Measurements from ENCODE around the gene ARHGAP28.
A peak's percentile ranks its signal among the peaks of the same experiment; 100 is the strongest.

ARHGAP28 gene

DNA sequence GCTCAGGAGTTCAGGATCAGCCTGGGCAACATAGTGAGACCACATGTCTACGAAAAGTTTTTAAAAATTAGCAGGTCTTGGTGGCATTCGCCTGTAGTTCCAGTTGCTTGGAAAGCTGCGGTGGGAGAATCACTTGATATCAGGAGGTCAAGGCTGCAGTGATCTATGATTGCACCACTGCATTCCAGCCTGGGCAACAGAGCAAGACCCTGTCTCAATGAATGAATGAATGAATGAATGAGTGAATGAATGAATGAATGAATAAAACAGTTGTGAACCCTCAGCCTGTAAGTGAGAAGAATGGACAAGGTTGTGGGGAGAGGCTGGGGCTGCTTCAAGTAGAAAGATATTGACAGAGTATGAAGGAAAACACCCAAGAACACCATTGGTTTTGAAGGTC lies 48.0 kb downstream of the ARHGAP28 start:
- H3K36me3 ChIP-seq (ENCODE audit: control insufficient read depth, low read depth, low read length): no peaks in the 10 kb centered on the region
- peaks cover 29% of the 10 kb centered on the region for H3K4me1 ChIP-seq (ENCODE audit: control insufficient read depth, low read depth, low read length)
- H3K27me3 ChIP-seq (ENCODE audit: control insufficient read depth, insufficient read depth, low read length): no peaks in the 10 kb centered on the region
- H3K9ac ChIP-seq (ENCODE audit: low read length): no peak overlapping the region
- no peak overlapping the region for H3K27ac ChIP-seq (ENCODE audit: low read length)
- no peaks in the 10 kb centered on the region for H3K9me3 ChIP-seq (ENCODE audit: control insufficient read depth, low read depth, low read length)
- no peak overlapping the region for H3K4me3 ChIP-seq (ENCODE audit: low read length)

DNA sequence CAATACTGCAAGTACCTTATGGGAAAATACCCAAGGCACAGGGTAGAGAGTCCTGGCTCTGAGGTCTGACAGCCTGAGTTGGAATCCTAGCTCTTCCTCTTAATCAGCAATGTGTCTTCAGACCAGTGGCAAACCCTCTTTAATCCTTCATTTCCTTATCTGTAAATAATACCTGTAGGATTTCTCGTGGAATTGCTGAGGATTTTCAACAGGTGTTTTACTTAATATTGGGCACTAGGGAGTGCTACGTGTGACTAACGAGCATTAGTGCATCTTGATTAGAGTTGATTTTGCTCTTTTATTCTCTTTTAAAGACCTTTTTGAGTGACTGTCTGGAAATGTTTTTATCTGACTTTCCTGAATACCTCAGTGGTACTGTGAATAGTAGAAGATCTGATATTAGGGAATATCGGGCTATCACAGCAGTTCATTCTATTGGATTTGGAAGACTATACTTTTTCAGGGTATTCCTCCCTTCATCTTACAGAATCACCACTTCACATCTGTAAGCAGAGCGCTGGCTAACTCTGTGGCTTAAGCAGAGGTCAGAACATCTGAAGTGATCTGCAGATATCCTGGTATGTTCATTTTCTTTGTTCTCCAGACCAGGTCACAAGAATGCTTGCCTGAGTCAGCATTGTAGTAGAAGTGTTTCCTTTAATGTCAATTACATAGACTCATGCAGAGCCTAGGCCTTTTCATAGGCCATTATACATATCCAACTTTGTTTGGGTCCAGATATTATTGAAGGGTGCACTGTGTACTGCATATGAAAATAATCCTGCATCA lies 49.1 kb downstream of the ARHGAP28 start:
- no peaks in the 10 kb centered on the region for H3K27me3 ChIP-seq (ENCODE audit: control insufficient read depth, insufficient read depth, low read length)
- no peak overlapping the region for H3K9ac ChIP-seq (ENCODE audit: low read length)
- peaks cover 26% of the 10 kb centered on the region for H3K4me1 ChIP-seq (ENCODE audit: control insufficient read depth, low read depth, low read length)
- H3K9me3 ChIP-seq (ENCODE audit: control insufficient read depth, low read depth, low read length): no peaks in the 10 kb centered on the region
- no peak overlapping the region for H3K27ac ChIP-seq (ENCODE audit: low read length)
- H3K4me3 ChIP-seq (ENCODE audit: low read length): no peak overlapping the region
- H3K36me3 ChIP-seq (ENCODE audit: control insufficient read depth, low read depth, low read length): no peaks in the 10 kb centered on the region

DNA sequence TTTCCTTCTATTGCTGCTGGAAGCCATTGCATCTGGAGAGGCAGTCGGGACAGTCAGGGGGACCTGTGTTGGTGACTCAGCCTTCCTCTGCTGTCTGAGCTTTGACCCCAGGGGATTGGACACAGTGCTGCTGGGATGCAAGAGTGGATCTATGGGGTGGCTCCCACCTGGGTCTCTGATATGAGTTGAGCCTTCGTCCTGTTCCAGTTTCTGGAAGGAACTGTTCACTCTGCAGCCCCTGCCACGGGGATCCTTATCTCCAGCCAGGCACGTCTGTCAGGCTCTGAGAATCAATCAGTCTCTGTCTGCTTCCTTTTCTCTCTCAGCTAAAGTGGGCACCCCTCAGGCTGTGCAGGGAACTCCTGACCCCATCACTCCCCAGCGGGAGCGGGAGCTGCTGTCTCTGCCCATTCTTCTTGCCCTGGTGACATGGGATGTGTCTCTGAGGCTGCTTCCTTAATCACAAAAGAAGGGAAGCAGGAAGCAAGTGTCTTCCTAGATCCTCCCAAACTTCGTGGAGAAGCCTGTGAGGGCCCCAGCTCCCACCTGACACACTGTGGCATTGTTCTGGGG lies 51.7 kb downstream of the ARHGAP28 start:
- Histone ChIP-seq H3K9ac (ENCODE audit: low read length) (no peak overlapping the region), H3K27me3 (ENCODE audit: control insufficient read depth, insufficient read depth, low read length) (no peaks in the 10 kb centered on the region), H3K27ac (ENCODE audit: low read length) (no peak overlapping the region), H3K4me1 (ENCODE audit: control insufficient read depth, low read depth, low read length) (peaks cover 20% of the 10 kb centered on the region), H3K9me3 (ENCODE audit: control insufficient read depth, low read depth, low read length) (no peaks in the 10 kb centered on the region), H3K4me3 (ENCODE audit: low read length) (no peak overlapping the region), H3K36me3 (ENCODE audit: control insufficient read depth, low read depth, low read length) (no peaks in the 10 kb centered on the region)

DNA sequence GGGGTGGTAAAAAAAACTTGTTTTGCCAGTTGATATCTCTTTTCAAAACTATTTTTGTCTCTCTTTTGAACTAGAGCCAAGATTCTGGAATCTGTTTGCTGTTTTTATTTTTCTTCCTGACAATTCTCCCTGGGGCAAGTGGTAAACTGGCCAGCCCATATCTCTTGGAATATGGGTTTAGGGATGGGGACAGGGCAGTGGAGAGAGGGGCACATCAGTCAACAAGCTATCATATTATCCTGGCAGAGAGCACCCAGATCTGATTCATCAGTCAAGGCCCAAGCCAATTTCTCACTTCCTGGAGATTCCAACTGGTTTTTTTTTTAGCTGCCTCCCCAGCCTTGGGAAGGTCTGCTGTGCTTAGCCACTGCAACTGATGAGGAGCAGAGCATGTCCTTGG lies 52.3 kb downstream of the ARHGAP28 start:
- no peaks in the 10 kb centered on the region for H3K9me3 ChIP-seq (ENCODE audit: control insufficient read depth, low read depth, low read length)
- no peak overlapping the region for H3K27ac ChIP-seq (ENCODE audit: low read length)
- H3K27me3 ChIP-seq (ENCODE audit: control insufficient read depth, insufficient read depth, low read length): no peaks in the 10 kb centered on the region
- H3K36me3 ChIP-seq (ENCODE audit: control insufficient read depth, low read depth, low read length): no peaks in the 10 kb centered on the region
- H3K4me1 ChIP-seq (ENCODE audit: control insufficient read depth, low read depth, low read length): peaks cover 20% of the 10 kb centered on the region
- H3K4me3 ChIP-seq (ENCODE audit: low read length): no peak overlapping the region
- no peak overlapping the region for H3K9ac ChIP-seq (ENCODE audit: low read length)

DNA sequence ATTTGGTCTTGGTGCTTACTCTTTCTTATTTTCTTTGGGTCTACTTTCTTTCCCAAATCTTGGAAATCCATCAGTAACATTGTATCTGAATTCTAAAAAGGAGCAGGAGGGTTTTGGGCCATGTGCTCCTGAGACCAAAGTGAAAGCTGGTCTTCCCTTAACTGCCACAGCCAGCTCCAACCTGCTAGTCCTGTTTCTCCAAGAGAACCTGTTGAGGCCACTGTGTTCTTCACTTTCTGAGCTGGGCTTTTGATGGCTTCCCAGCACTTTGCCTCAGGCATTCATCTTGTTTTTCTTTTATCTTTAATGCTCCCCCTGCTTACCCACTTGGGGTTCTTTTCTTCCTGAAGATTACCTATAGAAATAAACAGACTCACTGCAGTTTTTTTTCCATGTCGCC lies 53.3 kb downstream of the ARHGAP28 start:
- H3K27ac ChIP-seq (ENCODE audit: low read length): no peak overlapping the region
- H3K4me3 ChIP-seq (ENCODE audit: low read length): no peak overlapping the region
- H3K9ac ChIP-seq (ENCODE audit: low read length): no peak overlapping the region
- no peaks in the 10 kb centered on the region for H3K9me3 ChIP-seq (ENCODE audit: control insufficient read depth, low read depth, low read length)
- peaks cover 20% of the 10 kb centered on the region for H3K4me1 ChIP-seq (ENCODE audit: control insufficient read depth, low read depth, low read length)
- no peaks in the 10 kb centered on the region for H3K27me3 ChIP-seq (ENCODE audit: control insufficient read depth, insufficient read depth, low read length)
- H3K36me3 ChIP-seq (ENCODE audit: control insufficient read depth, low read depth, low read length): no peaks in the 10 kb centered on the region

DNA sequence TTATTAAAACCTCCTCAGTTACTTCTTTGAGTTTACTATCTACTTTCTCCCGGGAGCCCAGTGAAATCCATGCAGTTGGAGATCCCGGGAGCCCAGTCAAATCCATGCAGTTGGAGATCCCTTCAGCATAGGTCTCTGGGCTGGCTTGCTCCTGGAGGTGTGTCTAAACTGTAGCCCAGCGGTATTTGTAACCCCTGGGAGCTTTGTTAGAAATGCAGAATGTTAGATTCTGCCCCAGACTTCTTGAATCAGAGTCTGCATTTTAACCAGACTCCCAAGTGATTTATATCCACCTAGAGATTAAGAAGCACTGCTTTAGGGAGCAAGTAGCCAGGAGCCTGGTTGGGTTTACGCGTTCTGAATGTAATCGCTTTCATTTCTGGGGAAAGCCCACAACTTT lies 54.5 kb downstream of the ARHGAP28 start:
- Histone ChIP-seq H3K4me1 (ENCODE audit: control insufficient read depth, low read depth, low read length) (peaks cover 20% of the 10 kb centered on the region), H3K9me3 (ENCODE audit: control insufficient read depth, low read depth, low read length) (no peaks in the 10 kb centered on the region), H3K27me3 (ENCODE audit: control insufficient read depth, insufficient read depth, low read length) (no peaks in the 10 kb centered on the region), H3K36me3 (ENCODE audit: control insufficient read depth, low read depth, low read length) (no peaks in the 10 kb centered on the region), H3K27ac (ENCODE audit: low read length) (peak overlapping the region; percentile 9), H3K9ac (ENCODE audit: low read length) (no peak overlapping the region), H3K4me3 (ENCODE audit: low read length) (no peak overlapping the region)

DNA sequence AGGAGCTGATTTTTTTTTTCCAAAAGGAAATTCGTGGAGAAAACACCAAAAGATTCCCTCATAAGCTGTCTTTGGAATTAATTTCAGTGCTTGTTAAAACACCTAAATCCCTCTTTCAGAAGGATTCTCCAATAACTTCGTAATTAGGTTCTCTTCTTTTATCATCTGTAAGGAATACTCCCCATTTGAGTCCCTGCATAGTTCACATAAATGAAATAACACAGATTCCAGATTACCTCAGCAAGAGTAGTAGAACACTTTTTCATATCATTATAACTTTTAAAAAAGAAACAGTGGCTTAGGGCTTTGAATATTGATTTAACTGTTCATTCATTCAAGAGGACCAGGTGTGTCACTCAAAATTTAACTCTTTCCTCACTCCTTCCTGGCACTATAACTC lies 55.5 kb downstream of the ARHGAP28 start:
- peaks cover 20% of the 10 kb centered on the region for H3K4me1 ChIP-seq (ENCODE audit: control insufficient read depth, low read depth, low read length)
- no peak overlapping the region for H3K9ac ChIP-seq (ENCODE audit: low read length)
- H3K4me3 ChIP-seq (ENCODE audit: low read length): no peak overlapping the region
- H3K36me3 ChIP-seq (ENCODE audit: control insufficient read depth, low read depth, low read length): no peaks in the 10 kb centered on the region
- no peaks in the 10 kb centered on the region for H3K9me3 ChIP-seq (ENCODE audit: control insufficient read depth, low read depth, low read length)
- H3K27ac ChIP-seq (ENCODE audit: low read length): no peak overlapping the region
- H3K27me3 ChIP-seq (ENCODE audit: control insufficient read depth, insufficient read depth, low read length): no peaks in the 10 kb centered on the region

DNA sequence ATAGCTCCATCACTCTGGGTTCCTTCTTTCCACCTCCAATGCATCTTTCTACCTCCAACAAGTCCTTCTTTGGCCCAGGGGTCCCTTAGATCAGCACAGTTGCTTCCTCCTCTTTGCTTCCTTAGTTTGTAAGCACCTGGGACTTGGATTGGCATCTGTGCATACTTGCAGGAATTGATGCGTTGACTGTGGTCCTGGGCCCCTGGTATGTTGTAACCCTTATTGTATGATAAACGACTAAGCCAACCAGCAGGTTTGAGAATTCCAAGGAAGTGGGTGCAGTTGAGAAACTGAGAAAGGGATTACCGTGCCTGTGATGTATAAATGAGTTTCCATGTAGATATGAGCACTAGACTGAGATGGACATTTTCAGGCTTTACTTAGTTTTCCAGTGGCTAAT lies 55.9 kb downstream of the ARHGAP28 start:
- no peak overlapping the region for H3K9ac ChIP-seq (ENCODE audit: low read length)
- H3K4me1 ChIP-seq (ENCODE audit: control insufficient read depth, low read depth, low read length): peaks cover 20% of the 10 kb centered on the region
- H3K4me3 ChIP-seq (ENCODE audit: low read length): no peak overlapping the region
- no peaks in the 10 kb centered on the region for H3K36me3 ChIP-seq (ENCODE audit: control insufficient read depth, low read depth, low read length)
- no peaks in the 10 kb centered on the region for H3K9me3 ChIP-seq (ENCODE audit: control insufficient read depth, low read depth, low read length)
- H3K27ac ChIP-seq (ENCODE audit: low read length): no peak overlapping the region
- no peaks in the 10 kb centered on the region for H3K27me3 ChIP-seq (ENCODE audit: control insufficient read depth, insufficient read depth, low read length)

DNA sequence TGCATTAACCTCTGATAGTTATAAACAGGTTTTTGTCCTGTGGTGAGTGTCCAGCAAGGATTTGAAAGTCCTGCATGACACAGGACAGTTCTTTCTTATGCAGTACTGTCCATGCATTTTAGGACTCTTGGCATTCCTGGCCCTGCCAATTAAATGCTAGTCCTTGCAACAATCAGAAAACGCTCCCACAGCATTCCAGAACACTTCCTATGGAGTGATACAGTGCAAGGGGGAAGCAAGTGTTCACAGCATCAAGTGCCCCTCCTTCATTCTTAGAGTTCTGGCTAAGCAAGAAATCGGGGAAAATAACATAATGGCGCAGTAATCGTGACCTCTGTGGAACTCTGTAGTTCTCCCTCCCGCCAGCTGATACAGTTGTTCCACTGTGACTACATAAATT lies 62.9 kb downstream of the ARHGAP28 start:
- Histone ChIP-seq H3K9ac (ENCODE audit: low read length) (no peak overlapping the region), H3K27me3 (ENCODE audit: control insufficient read depth, insufficient read depth, low read length) (no peaks in the 10 kb centered on the region), H3K4me3 (ENCODE audit: low read length) (no peak overlapping the region), H3K9me3 (ENCODE audit: control insufficient read depth, low read depth, low read length) (no peaks in the 10 kb centered on the region), H3K36me3 (ENCODE audit: control insufficient read depth, low read depth, low read length) (no peaks in the 10 kb centered on the region), H3K27ac (ENCODE audit: low read length) (no peak overlapping the region), H3K4me1 (ENCODE audit: control insufficient read depth, low read depth, low read length) (peaks cover 5% of the 10 kb centered on the region)

DNA sequence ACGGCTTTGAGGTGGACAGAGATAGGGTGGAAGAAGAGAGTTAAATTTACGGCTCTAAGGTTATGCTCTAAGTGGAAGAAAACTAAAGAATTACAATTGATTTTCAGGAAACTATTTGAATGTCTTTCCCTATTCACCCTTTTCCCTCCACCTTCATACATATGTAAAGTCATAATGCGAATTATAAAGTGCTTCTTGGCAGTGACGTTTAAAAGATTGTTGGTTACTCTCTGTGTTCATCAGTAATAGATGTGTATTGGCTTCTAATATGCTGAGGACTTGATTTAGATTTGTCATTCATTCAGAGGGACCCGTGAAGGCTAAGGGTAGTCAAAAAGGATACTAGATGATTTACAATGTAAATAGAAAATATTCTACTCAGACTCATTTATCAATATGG lies 63.9 kb downstream of the ARHGAP28 start:
- no peaks in the 10 kb centered on the region for H3K9me3 ChIP-seq (ENCODE audit: control insufficient read depth, low read depth, low read length)
- H3K36me3 ChIP-seq (ENCODE audit: control insufficient read depth, low read depth, low read length): no peaks in the 10 kb centered on the region
- no peaks in the 10 kb centered on the region for H3K27me3 ChIP-seq (ENCODE audit: control insufficient read depth, insufficient read depth, low read length)
- H3K27ac ChIP-seq (ENCODE audit: low read length): no peak overlapping the region
- peaks cover 5% of the 10 kb centered on the region for H3K4me1 ChIP-seq (ENCODE audit: control insufficient read depth, low read depth, low read length)
- H3K4me3 ChIP-seq (ENCODE audit: low read length): no peak overlapping the region
- H3K9ac ChIP-seq (ENCODE audit: low read length): no peak overlapping the region

DNA sequence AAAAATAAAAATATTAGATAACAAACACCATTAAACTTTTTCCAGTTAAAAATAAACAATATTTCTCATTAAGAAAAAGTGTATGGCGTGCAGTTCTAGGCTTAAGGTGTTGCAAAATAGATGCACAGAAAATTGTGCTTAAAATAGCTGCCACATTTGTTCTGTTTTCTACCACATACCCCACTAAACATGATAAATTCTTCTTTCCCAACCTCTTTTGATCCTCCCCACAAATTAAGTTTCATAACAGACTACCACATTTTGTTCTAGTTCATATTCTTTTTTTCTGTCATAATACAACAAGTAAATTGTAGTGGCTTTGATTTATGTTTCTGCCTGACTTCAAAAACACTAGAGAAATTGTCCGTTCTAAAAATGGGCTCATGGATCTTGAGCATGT lies 64.5 kb downstream of the ARHGAP28 start:
- no peaks in the 10 kb centered on the region for H3K36me3 ChIP-seq (ENCODE audit: control insufficient read depth, low read depth, low read length)
- no peak overlapping the region for H3K4me3 ChIP-seq (ENCODE audit: low read length)
- peaks cover 5% of the 10 kb centered on the region for H3K4me1 ChIP-seq (ENCODE audit: control insufficient read depth, low read depth, low read length)
- H3K27me3 ChIP-seq (ENCODE audit: control insufficient read depth, insufficient read depth, low read length): no peaks in the 10 kb centered on the region
- no peak overlapping the region for H3K9ac ChIP-seq (ENCODE audit: low read length)
- H3K27ac ChIP-seq (ENCODE audit: low read length): no peak overlapping the region
- H3K9me3 ChIP-seq (ENCODE audit: control insufficient read depth, low read depth, low read length): no peaks in the 10 kb centered on the region

DNA sequence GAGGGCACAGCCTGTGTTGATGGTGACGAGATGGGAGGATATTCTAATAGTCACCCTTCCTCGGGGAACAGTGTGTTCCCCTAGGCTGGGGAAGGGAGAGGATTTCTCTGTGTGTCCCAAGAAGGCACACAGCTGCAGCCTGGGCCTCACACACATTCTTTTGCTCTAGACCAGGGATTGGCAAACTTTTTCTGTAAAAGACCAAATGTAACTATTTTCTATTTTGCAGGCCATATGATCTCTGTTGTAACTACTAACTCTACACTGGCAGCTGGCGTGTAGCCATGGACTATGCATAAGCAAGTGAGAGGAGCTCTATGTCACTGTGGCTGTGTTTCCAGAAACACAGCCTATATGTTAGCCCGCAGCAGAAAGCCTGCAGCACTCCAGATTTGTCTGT lies 65.8 kb downstream of the ARHGAP28 start:
- no peak overlapping the region for H3K27ac ChIP-seq (ENCODE audit: low read length)
- H3K9ac ChIP-seq (ENCODE audit: low read length): no peak overlapping the region
- no peaks in the 10 kb centered on the region for H3K27me3 ChIP-seq (ENCODE audit: control insufficient read depth, insufficient read depth, low read length)
- H3K9me3 ChIP-seq (ENCODE audit: control insufficient read depth, low read depth, low read length): no peaks in the 10 kb centered on the region
- no peaks in the 10 kb centered on the region for H3K36me3 ChIP-seq (ENCODE audit: control insufficient read depth, low read depth, low read length)
- H3K4me1 ChIP-seq (ENCODE audit: control insufficient read depth, low read depth, low read length): peaks cover 5% of the 10 kb centered on the region
- H3K4me3 ChIP-seq (ENCODE audit: low read length): no peak overlapping the region

All from iPS-18a (cell line).